Measurements from ENCODE around the gene VASN. TPM values are rescaled to one million over a fixed set of nuclear protein-coding genes. Genes with fewer than 3 reads are reported as not detected.

VASN gene
- total RNA-seq, 1 donor from 2014 or later = 6.3 TPM

GRCh38 chr16:4350365-4350786, 21.3 kb upstream of the VASN start:
- intact Hi-C loops (cut with DNase I) = no loop called here
- no peak for DNase-seq (ENCODE audit: low spot score)

GRCh38 chr16:4350787-4351659, 20.6 kb upstream of the VASN start, which contains the start of gene PAM16:
Gene PAM16 (minus strand): TSS chr16:4351321. CDS start chr16:4351234, 87 bp downstream.
- peak; percentile 98 for DNase-seq (ENCODE audit: low spot score)
- intact Hi-C loops (cut with DNase I) = no loop called here

GRCh38 chr16:4351880-4352279, 19.8 kb upstream of the VASN start:
- no peak for DNase-seq (ENCODE audit: low spot score)
- intact Hi-C loops (cut with DNase I) = no loop called here

- intact Hi-C loops (cut with DNase I) = no loop called here
- DNase-seq (ENCODE audit: low spot score) = no peak
These were observed 18.8 kb upstream of the VASN start for GRCh38 chr16:4352843-4353242.

- intact Hi-C loops (cut with DNase I) = no loop called here
- no peak for DNase-seq (ENCODE audit: low spot score)
These were observed 18.0 kb upstream of the VASN start for GRCh38 chr16:4353675-4354074.

GRCh38 chr16:4354512-4355409, 16.9 kb upstream of the VASN start:
- no peak for DNase-seq (ENCODE audit: low spot score)
- intact Hi-C loops (cut with DNase I) = no loop called here

GRCh38 chr16:4356820-4357219, 14.8 kb upstream of the VASN start:
- DNase-seq (ENCODE audit: low spot score) = no peak
- intact Hi-C loops (cut with DNase I) = no loop called here

- DNase-seq (ENCODE audit: low spot score) = no peak
- intact Hi-C loops (cut with DNase I) = no loop called here
These were observed 13.4 kb upstream of the VASN start for GRCh38 chr16:4358236-4358635.

- DNase-seq (ENCODE audit: low spot score) = peak; percentile 83
- intact Hi-C loops (cut with DNase I) = loop anchor here (1.0 kb wide), 1 partner anchor 42 kb away; no protein-coding TSS in a partner anchor
These were observed 12.7 kb upstream of the VASN start for GRCh38 chr16:4358831-4359561.

GRCh38 chr16:4359914-4360313, 11.7 kb upstream of the VASN start:
- no peak for DNase-seq (ENCODE audit: low spot score)
- intact Hi-C loops (cut with DNase I) = loop anchor here (1.0 kb wide), 1 partner anchor 41 kb away; no protein-coding TSS in a partner anchor

- DNase-seq (ENCODE audit: low spot score) = no peak
- intact Hi-C loops (cut with DNase I) = no loop called here
These were observed 11.1 kb upstream of the VASN start for GRCh38 chr16:4360538-4361021.

- intact Hi-C loops (cut with DNase I) = no loop called here
- no peak for DNase-seq (ENCODE audit: low spot score)
These were observed 10.4 kb upstream of the VASN start for GRCh38 chr16:4361033-4361943.

GRCh38 chr16:4361944-4362311, 9.7 kb upstream of the VASN start:
- no peak for DNase-seq (ENCODE audit: low spot score)
- intact Hi-C loops (cut with DNase I) = no loop called here

GRCh38 chr16:4362476-4363135, 9.0 kb upstream of the VASN start:
- DNase-seq (ENCODE audit: low spot score) = no peak
- intact Hi-C loops (cut with DNase I) = no loop called here

GRCh38 chr16:4364196-4365013, 7.2 kb upstream of the VASN start:
- intact Hi-C loops (cut with DNase I) = no loop called here
- DNase-seq (ENCODE audit: low spot score) = no peak

GRCh38 chr16:4365014-4365406, 6.6 kb upstream of the VASN start:
- intact Hi-C loops (cut with DNase I) = no loop called here
- DNase-seq (ENCODE audit: low spot score) = no peak

- DNase-seq (ENCODE audit: low spot score) = no peak
- intact Hi-C loops (cut with DNase I) = no loop called here
These were observed 6.0 kb upstream of the VASN start for GRCh38 chr16:4365615-4366014.
